ENCODE results near the gene PLEKHA3.
"Not testable (repeated sequence)": the region's sequence is repeated elsewhere in the genome, so short reads cannot be mapped to it uniquely, and the experiment has no call there.

PLEKHA3 gene

DNA sequence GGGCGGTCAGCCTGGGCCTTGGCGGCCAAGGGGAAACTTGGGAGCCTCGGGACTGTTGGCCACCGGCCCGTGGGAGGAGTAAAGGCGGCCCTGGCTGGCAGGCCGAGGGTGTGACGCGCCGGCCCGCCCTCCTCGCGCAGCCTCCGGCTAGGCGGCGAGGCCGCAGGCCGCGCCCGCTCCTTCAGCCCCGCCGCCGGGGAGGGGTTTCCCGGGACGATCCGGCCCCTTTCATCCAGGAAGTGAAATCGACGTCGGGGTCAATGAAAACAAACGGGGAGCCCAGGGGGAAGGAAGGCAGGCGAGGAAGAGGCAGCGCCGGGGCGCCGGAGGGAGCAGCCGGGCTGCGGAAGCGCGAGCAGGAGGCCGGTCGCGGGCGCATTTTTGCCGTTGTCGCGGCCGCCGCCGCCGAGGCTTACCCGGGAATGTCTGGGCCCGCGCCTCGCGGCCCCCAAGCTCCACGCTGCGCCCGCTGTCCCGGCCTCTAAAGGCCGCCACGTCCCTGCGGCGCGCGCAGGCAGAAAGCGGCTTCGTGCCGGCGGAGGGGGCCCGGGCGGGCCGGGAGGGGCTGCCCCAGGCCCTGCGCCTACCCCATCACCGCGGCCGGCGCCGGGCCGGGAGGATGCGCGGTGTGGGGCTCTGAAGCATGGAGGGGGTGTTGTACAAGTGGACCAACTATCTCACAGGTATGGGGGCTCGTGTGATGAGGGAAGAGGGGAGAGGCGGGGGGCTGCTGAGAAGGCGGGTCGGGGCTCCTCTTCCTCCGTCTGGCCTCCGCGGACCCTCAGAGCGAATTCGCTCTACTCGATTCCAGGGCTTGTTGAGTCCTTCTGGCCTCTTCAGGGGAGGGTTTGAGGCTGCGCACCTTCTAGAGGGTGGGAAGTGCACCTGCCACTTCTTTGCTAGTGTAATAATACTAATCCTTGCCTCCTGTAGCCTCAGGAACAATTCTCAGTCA, at the start of gene PLEKHA3:
TSS of gene PLEKHA3 (plus strand) at position 231 of the 955 bp plus-strand sequence. CDS start at position 644, 413 bp downstream.
- peak; percentile 88 for DNase-seq

DNA sequence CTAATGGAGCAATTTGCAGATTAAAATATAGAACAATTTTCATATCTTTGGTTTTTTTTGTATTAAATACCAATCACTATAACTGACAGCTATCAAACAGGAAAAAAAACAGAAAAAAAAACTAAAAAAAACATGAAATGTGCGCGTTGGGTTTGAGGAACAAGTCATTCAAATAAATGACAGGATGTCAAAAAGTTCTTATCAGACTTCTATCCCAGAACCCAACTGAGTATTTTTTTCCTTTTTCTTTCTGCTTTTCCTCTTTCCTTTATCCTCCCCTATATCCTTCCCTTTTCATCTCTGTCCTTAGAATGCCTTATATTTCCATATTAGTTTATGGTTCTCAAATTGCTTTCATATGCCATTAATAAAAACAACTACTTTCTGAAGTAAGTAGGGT, 43.6 kb upstream of the PLEKHA3 start:
- no peak for DNase-seq

DNA sequence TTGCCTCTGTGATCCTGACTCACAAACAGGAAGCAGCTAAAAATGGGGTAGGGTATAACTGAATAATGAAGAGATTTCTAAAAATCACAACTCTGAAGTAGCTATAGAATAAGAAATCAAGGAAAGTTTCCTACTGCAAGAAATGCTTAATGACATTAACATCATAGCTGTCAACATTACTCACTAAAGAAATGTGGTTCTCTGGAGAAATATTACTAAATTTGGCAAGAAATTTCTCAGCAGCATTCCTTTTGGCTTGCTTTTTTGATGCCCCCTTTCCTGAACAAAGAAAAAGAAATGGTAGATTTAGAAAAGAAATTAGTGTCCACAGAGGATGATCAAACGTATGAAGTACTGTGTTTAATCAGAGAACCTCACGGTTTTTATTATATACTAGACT, 38.8 kb upstream of the PLEKHA3 start:
- DNase-seq = no peak

DNA sequence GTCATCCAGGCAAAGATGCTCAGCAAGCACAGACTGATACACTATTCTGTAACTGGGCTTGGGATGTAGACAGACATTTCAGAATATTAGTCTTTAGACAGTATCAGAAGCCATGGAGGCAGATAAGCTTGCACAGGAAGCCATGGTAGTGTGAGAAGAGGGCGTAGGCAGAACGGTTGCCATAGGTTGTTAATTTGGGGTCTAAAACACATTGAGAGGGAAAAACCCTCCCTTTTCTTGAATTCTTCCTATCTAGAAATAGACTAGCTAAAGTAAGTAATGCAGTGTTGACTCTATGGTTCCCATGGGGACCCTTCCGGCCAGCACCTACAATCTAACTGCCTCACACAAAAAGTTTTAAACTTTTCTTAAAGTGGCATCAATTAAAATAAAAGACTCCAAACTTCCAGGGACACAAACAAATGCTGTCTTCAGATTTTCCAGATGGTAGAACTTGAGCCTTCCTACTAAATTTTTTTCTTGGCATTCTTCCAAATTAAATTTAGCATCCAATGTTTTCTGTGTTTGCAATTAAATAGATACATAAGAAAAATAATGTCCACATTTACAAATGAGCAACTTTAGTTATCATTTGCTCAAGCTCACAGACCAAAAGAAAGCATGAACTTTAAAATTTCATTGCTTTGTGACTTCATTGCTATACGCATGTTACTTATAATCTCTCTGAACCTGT, 31.1 kb upstream of the PLEKHA3 start:
- DNase-seq = no peak

DNA sequence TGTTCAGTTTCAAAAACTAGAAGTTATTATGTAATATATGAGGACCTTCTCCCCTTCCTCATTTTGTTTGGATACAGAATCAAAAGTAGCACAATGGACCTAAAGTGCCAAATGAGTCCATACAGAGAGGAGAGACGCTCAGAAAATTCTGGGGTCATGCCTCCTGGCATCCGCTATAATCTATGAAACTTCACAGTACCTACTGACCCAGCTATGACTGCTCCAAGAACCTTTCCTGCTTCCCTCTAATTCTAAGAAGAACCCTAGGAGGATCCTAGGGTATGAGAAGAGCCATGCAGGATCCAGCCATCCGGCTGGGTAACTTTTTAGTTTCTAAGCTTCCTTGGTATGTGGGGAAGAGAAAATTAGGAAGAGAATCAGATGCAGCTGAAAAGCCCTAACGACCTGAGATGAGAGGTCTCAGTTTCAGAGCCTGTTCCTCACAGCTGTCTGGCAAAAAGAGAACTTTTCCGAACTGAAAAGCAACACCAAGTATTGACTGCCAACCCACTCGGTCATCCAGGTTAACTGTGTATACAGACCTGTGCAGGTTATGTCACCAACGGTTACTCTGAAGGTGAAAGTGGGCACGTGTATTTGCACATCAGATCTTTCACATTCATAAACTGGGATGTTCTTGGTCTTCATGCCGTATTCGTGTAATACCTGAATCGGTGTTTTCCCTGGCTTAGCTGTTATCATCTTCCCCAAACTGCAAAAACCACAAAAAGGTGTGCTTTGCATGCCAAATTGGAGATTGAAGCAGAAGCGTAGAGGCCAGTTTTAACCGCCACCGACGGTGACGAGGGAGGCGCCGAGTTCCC, 30.3 kb upstream of the PLEKHA3 start:
- no peak for DNase-seq

DNA sequence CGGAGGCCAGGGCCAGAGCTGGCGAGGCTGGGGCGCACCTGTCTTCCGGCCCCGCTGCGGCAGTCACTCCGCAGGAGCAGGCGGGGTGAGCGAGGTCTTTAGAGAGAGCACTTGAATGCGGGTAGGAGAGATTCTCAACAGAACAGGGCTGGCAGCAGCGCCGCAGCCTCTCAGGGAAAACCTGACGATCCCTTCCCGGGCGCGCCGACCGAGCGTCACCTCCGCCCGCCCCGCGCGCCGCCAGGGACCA, 29.8 kb upstream of the PLEKHA3 start:
- no peak for DNase-seq

DNA sequence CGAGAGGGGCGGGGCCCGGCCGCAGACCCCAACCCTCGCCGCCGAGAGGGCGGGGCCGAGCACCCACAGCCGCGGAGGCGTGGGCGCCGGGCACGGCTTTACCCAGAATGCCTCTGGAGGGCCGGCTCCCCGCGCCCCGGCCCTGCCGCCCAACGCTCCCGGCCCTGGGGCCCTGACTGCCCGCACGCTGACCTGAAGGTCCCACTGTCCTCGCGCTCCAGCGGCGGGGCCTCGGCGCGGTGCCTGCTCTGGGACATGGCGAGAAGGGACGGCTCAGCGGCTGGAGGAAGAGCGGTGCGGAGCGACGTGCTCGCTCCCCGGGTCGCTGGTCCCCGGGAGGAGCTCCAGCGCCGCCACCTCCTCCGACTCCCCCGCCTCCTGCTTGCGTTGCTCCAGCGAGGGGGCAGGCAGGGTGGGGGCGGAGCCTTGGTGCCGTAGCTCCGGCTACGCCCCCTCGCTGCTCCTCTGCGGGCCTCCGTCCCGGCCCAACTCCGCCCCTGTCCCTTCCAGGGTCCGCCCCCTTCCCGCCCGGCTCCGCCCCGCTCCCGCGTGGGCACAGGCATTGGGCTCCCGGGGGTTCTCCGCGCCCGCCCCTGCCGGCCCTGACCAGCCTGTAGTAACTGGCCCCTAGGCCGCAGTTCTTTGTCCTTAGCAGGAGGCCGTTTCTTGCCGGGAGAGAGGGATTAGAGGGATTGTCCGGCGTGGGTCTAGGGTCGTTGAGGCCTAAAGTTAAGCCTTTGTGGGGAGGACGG, 29.3 kb upstream of the PLEKHA3 start, which contains the start of the genes PJVK and PRKRA:
TSS of gene PJVK (plus strand) at position 605 of the 752 bp plus-strand sequence. CDS start 2,032 bp downstream, outside the sequence.
TSS of gene PRKRA (minus strand) at position 402 of the 752 bp plus-strand sequence. CDS start at position 257, 145 bp downstream.
- DNase-seq = peak; percentile 92

DNA sequence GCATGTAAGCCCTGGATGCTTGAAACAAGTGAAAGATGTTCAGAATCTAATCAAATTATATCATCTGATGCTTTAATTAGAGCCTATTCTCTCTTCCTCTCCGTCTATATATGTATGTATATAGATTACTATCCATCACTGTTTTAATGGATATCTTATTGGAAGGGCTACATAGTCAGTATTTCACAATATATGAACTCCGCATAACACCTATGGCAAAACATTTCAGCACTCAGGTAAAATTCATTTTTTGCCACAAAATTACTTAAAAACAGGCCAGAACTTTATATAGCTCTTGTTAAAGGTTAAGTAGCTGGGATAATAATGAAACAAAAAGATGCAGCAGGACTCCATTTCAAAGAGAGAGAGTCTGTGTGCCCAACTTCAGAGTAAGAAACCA, 27.9 kb upstream of the PLEKHA3 start:
- no peak for DNase-seq

DNA sequence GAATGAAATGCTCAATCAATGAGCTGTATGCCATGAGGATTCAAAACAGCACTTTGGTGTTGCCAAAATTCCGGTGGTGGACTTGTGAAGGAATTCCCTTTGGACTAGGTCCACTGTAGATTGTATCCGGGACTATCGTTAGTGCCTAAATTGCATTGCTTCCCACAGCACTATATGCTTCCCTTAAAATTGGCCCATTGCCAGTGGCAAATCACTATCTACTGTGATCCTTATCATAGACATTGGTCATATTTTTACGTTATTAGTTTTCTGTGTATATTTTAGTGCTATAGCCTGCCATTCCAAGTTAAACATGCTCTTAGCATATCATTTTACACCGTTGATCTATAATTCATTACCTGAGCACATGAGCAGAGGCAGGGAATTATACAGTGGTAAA, 27.4 kb upstream of the PLEKHA3 start:
- no peak for DNase-seq

DNA sequence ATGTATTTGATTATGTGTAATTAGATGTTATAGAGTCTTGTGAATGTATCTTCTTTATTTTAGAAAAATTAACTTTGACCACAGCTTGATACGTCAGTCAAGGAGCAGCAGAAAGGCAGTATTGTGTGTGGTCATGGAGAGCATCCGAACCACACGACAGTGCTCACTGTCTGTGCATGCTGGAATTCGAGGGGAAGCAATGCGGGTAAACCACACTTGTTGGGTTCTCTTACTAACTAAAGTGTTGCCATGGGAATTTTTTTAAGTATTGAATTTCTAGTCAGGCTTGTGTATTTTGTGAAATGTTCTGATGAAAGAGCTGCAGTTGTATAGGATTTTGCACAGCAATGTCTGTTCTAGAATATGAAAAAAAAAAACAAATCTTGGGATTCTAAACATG, 24.3 kb upstream of the PLEKHA3 start:
- no peak for DNase-seq

DNA sequence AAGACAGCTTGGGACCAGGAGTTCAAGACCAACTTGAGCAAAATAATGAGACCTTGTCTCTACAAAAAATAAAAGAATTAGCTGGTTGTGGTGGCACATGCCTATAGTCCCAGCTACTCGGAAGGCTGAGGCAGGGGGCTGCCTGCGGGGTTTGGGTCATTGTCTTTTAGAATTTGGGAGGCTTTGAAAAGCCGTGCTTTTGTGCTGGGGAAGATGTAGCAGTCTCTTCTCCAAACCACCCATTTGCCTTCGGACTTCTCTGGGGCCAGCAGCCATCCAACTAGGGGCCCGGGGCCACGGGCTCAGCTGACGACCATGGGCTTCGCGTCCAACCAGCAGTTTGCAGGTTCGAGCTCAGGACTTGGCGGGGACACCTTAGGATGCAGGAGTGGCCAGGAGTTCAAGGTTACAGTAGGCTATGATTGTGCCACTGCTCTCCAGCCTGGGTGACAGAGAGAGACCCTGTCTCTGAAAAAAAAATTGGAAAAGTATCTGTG, 22.8 kb upstream of the PLEKHA3 start:
- no peak for DNase-seq

DNA sequence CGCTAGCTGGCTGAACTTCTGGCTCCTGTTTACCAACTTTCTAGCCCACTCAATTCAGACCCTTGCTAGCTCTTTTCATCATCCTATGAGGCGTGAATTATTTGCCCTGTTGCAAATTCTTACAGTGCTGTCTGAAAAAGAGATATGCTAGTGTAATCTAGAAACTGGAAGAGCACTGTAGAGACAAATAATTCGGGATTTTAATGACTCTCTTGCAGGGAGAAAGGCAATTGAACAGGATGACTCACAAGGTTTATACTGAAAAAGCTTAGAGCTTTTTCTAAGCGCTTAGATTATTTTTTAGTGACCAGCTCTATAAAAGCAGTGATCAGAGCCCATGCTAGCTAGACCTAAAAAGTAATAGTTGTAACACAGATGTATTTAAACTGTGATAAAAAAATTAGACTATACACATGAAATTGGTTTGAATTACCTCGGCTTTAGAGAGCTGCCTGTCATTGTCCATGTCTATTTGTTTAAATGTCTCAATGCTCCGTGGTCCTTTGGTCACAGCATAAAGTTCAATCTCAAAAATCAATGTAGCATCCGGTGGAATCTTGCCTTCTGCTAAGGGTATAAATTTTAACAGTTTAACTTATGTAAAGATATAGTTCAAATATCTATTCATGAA, 10.9 kb upstream of the PLEKHA3 start:
- DNase-seq = no peak

DNA sequence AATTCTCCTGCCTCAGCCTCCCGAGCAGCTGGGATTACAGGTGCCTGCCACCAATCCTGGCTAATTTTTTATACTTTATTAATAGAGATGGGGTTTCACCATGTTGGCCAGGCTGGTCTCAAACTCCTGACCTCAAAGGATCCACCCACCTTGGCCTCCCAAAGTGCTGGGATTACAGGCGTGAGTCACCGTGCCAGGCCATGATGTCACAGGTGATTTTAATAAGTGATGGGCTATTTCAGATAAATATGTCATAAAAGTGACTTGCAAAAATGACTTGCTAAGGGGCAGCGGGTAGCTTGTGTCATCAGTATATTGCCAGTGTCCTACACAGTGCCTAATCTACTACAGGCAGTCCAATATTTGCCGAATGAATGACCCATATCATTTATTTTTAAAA, 8.9 kb upstream of the PLEKHA3 start:
- DNase-seq = not testable (repeated sequence)

DNA sequence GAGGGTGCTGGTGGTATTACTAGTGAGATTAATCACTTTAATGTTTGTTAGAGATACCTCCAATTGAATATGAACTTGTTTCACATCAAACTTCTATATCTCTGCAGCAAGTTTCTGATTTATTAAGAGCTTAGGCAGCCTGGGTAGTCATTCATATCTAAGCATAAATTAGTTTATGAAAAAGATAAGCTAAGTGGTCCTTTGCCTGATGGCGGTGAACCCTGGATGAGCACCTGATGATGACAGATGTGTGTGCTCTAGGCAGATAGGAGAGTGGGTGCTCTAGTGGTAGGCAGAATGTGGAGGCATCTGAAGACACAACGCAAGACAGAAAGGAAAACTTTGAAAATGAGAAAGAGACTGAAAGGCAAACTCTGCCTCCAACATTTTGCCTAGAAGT, 6.9 kb upstream of the PLEKHA3 start:
- DNase-seq = no peak

DNA sequence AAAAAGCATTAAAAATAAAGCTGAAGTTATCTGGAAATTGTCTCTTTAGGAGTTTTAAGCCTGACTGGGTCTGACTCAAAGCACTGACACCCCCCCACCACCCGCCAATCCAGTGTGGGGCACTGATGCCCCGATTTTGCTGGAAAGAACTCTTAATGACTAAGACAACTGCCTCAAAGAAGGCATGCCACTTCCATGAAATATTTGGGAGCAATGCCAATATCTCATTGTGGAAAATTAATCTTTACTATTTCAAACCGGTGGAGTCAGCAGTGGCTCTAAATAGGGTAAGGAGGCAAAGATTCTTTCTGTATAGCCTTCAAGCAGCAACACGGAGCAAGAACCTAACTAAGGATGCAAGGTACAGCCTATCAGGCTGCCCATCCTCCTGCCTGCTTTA, 6.3 kb upstream of the PLEKHA3 start:
- no peak for DNase-seq

DNA sequence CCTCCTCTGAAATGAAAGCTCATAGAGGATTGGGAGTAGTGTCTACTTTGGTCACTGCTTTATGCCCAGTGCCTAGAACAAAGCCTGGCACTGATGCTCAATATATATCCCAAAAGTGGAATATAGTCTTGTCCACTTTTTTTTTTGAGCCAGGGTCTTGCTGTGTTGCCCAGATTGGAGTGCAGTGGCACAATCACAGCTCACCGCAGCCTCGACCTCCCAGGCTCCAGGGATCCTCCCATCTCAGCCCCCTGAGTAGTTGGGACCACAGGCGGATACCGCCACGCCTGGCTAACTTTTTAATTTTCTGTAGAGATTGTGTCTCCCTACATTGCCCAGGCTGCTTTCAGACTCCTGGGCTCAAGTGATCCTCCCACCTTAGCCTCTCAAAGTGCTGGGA, 5.7 kb upstream of the PLEKHA3 start:
- DNase-seq = no peak

DNA sequence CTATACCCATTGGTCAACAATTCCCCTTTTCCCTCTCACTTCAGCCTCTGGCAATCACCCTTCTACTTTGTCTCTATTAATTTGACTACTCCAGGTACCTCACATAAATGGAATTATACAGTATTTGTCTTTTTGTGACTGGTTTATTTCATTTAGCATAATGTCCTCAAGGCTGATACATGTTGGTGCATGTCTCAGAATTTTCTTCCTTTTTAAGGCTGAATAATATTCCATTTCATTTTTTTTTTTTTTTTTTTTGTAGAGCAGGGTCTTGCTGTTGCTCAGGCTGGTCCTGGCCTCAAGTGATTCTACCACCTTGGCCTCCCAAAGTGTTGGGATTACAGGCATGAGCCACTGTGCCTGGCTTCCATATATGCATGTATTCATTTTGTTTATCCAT, 3.8 kb upstream of the PLEKHA3 start:
- DNase-seq = no peak

DNA sequence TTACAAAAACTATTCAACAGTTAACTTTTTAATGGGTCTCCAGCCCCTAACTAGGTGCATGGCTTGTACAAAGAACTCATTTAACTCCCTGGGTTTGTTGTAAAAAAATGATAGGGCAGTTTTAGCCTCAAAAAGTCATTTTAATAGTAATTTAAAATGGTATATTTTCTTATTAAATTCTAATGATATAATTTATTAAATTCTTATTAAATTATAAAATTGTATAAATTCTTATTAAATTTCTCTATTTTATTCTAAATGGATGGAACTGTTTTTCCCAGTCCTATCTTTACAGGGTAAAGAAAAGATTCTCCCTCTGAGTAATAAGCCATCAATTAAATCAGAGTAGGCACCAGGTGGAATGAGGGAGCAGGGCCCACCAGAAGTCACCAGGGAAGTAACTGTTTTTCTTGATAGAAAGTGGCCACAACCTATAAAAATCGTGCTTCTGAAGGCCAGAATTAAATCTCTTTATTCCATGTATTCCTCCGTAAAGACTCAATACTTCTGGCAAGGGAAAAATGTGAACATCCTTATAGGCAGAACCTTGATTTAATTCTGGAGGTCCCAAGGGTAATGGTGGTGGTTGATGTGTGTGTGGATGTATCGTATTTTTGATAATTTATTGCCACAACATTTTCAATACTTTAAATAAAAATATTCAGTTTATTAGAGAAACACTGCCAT, 2.7 kb upstream of the PLEKHA3 start:
- DNase-seq = peak; percentile 19

DNA sequence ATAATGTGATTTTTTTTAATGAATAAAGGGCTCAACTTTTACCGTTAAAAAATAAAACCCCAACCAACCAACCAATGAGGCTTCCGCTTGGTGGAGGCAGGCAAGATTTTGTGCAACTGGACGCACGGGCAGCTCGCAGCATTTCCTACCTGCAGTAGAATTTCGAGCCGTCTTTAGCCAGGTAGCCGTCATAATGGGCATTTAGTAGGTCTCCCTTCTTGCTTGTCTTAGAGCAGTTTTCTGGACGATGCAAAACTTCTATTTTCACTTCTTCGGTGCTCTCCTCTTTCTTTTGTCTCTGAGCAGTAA, 2.2 kb upstream of the PLEKHA3 start:
- peak; percentile 49 for DNase-seq

DNA sequence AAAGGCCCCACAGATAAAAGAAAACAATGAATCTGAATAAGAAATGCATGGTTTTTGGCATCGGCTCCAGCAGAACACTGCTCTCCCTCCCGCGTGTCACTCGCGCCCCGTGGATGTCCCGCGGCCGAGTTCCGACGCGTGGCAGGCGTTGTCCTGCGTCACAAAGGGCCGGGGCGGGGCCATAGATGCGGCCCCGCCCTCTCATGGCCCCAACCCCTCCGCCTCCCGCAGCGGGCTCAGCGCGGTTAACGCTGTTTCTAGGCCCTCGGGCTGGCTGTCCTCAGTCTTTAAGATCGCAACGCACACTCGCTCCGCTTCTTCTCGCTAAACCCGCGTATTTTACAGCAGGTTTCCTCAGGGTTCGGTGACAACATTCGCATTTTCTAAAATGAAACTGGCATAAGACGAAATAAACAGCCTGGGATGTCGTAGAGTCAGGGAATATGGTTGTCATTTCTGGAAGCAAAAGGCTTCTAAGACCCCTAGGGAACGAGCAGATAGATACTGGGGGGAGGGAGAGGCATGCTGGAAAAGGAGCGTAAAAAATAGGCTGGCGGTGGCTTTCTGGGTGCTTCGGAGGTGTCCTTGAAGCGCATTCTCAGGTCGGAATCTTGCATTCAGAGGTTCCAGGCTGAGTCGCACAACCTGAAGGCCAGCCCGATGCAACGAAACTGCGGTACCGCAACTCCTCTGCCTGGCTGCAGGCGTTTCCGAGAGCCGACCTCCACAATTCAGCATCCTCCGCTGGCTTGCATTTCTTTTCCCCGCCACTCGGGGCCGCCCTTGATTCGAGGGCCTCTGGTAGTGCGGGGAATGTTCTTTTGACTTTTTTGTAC, 1.6 kb upstream of the PLEKHA3 start, which contains the start of gene FKBP7:
TSS of gene FKBP7 (minus strand) at position 162 of the 836 bp plus-strand sequence. CDS start at position 61, 101 bp downstream.
- DNase-seq = peak; percentile 77
